Mononuclear cell (primary cell): Measurements from ENCODE around the gene NECTIN2. TPM values are rescaled to one million over a fixed set of nuclear protein-coding genes. Genes with fewer than 3 reads are reported as not detected.
"Not testable (repeated sequence)": the region's sequence is repeated elsewhere in the genome, so short reads cannot be mapped to it uniquely, and the experiment has no call there.

Experiments
- H3K27me3 ChIP-seq: 2 replicates; pipeline ENCODE4 v1.6.0; 2011; ENCODE audit warnings: low read length, control low read depth; ENCODE audit not compliant: insufficient read depth
- H3K4me1 ChIP-seq: 2 replicates; pipeline ENCODE4 v1.5.1; 2011; ENCODE audit warnings: mild to moderate bottlenecking, low read length, control low read depth; ENCODE audit not compliant: insufficient read depth
- H3K4me3 ChIP-seq: 2 replicates; pipeline ENCODE4 v1.5.1; 2011; ENCODE audit warnings: mild to moderate bottlenecking, low read length, moderate library complexity
- H3K9me3 ChIP-seq: 2 replicates; pipeline ENCODE4 v1.5.1; 2011; ENCODE audit warnings: low read depth, mild to moderate bottlenecking, control low read depth, low read length
- total RNA-seq: library from RNA; depleted of rRNA; stranded (reverse); fragments of >200 nt; gene quantifications from one replicate; pipeline ENCODE4 v1.2.3, GENCODE V29; 2012

NECTIN2 gene
- total RNA-seq, 1 donor: 22.1 TPM

DNA sequence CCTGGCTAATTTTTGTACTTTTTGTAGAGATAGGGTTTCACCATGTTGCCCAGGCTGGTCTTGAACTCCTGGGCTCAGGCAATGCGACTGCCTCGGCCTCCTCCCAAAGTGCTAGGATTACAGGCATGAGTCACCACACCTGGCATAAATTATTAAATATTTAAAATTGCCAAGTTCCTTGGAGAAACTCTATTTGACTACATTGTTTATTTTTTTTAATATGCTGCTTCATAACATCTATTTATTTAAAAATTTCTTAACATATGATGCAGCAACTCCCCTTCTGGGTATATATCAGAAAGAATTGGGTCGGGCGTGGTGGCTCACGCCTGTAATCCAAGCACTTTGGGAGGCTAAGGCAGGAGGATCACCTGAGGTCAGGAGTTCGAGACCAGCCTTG lies 13.2 kb upstream of the NECTIN2 start:
- H3K27me3 ChIP-seq, H3K4me3 ChIP-seq, H3K9me3 ChIP-seq, H3K4me1 ChIP-seq: not testable (repeated sequence)

DNA sequence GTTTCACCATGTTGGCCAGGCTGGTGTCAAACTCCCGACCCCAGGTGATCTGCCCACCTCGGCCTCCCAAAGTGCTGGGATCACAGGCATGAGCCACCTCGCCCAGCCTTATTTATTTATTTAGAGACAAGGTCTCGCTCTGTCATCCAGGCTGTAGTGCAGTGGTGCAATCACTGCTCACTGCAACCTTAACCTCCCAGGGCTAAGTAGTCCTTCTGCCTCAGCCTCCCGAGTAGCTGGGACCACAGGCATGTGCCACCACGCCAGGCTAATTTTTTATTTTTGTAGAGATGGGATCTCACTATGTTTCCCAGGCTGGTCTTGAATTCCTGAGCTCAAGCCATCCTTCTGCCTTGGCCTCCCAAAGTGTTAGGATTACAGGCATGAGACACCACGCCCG lies 11.7 kb upstream of the NECTIN2 start:
- not testable (repeated sequence) for H3K27me3 ChIP-seq, H3K9me3 ChIP-seq, H3K4me1 ChIP-seq, H3K4me3 ChIP-seq

DNA sequence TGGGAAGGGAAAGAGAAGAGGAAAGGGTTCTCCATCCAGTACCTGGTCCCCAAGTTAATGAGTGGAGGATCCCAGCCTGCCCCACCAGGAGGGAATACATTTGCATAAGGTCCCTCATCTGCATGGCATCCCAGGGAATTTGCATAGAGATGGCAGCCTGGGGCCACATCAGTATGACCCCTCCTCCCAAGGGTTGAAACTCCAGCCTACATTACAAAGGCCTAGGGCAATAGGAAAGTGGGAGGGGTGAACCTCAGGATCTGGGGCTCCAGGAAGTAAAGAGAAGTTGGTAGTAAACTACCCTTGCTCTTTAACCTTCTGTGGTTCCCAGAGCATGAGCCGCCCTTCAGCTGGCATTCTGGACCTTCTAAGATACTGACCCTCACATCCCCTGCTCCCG lies 6.8 kb upstream of the NECTIN2 start:
- Histone ChIP-seq H3K4me1 (peaks cover under 1% of the 10 kb centered on the region), H3K27me3 (no peaks in the 10 kb centered on the region), H3K9me3 (no peaks in the 10 kb centered on the region), H3K4me3 (no peak overlapping the region)

DNA sequence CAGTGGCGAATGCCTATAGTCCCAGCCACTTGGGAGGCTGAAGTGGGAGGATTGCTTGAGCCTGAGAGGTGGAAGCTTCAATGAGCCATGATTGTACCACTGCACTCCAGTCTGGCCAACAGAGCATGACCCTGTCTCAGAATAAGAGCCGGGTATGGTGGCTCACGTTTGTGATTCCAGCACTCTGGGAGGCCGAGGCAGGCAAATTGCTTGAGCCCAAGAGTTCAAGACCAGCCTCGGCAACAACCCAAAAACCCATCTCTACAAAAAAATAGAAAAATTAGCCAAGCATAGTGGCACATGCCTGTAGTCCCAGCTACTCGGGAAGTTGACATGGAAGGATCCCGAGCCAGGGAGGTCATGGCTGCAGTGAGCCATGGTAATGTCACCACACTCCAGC lies 5.3 kb upstream of the NECTIN2 start:
- Histone ChIP-seq H3K9me3 (no peaks in the 10 kb centered on the region), H3K4me1 (peaks cover 15% of the 10 kb centered on the region), H3K27me3 (no peaks in the 10 kb centered on the region), H3K4me3 (no peak overlapping the region)

DNA sequence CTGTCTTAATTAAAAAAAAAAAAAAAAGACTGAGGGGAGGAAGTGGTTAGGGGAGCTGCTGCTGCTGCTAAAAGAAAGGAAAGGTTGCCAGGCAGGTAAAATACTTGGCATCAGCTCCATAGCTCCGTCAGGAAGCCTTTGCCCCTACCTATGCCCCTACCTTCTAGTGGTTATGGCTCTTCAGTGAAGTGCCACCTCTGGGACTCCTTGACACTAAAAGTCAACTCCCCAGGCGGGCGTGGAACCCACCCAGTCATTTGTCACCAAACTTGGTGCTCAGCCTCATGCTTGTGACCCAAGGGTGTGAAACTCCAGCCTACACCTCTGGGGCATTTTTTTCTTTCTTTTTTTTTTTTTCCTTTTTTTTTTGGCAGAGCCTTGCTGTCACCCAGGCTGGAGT lies 4.9 kb upstream of the NECTIN2 start:
- Histone ChIP-seq H3K4me3 (no peak overlapping the region), H3K4me1 (peaks cover 17% of the 10 kb centered on the region), H3K9me3 (no peaks in the 10 kb centered on the region), H3K27me3 (no peaks in the 10 kb centered on the region)

DNA sequence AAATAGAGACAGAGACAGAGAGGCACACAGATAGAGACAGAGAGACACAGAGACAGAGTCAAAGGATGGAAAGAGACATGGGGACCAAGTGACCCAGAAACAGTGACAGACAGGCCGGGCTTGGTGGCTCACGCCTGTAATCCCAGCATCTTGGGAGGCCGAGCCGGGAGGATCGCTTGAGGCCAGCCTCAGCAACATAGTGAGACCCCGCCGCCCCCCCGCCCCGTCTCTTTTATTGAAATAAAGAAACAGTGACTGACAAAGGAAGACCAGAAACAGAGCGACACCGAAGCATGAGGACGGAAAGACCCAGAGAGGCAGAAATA lies 848 bp upstream of the NECTIN2 start:
- peaks cover 3% of the 10 kb centered on the region for H3K27me3 ChIP-seq
- no peaks in the 10 kb centered on the region for H3K9me3 ChIP-seq
- peaks cover 46% of the 10 kb centered on the region for H3K4me1 ChIP-seq
- H3K4me3 ChIP-seq: no peak overlapping the region

DNA sequence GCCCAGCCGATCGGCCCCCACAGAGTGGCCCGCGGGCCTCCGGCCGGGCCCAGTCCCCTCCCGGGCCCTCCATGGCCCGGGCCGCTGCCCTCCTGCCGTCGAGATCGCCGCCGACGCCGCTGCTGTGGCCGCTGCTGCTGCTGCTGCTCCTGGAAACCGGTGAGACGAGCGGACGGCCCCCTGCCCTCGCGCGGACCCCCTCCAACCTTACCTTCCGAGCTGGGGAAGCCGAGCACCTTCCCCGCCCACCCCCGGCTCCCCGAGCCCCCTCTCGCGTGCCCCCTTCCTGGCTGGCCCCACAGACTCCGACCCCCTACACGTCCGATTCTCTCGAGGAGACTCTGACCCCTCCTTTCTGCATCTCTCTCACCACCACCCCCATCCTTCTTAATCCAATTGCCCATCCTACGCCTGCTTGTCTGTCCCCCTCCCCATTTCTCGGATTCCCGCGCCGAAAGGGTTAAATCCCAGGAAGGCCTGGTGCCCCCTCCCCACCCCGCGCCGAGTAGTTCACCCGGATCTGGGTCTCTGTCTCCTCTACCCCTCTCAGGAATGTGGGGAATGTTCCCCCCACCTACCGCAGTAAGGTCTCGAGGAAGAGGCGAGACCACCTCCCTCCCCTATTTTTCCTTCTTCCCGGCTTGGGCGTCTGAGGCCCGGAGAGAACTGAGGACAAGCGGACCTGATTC lies 502 bp downstream of the NECTIN2 start:
- Histone ChIP-seq H3K27me3 (peaks cover 3% of the 10 kb centered on the region), H3K4me3 (peak overlapping the region; percentile 47), H3K9me3 (no peaks in the 10 kb centered on the region), H3K4me1 (peaks cover 46% of the 10 kb centered on the region)

DNA sequence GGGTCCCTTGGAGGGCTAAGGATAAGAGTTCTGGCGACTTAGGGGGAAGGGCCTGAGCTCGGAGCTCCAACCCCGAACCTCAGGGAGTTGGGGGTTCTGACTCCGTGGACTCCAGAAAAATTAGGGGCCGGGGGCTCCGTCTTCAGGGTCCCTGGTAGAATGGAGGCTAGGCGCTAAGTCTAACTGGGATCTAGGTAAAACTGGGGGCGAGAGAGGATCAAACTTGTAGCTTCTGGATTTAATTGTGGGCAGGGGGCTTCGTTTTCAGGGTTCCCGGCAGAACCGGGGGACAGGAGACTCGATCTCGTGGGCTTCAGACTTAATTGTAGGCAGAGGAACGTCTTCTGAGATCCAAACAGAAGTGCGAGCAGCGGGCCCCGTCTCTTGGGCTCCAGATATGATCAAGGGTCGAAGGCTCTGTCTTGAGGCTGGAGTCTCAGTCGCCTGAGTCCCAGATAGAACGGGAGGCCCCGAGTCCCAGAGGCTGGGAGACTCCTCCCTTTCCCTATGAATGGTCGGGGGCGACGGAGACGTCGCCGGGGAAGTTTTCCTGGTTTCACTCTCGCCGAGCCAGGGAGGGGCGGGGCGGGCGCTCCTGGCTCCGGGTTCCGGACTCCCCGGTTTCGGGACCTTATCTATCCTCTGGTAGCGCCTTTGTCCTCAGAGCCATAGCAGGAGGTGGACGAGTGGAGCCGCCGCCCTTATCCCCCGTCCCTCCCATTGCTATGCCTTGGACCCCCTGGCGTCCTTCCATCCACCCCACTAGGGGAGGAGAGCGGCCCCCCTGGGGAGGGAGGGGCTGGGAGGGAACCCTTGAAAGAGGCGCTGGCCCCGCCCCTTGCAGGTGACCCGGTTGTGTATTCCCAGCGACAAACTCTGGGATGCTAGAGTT lies 1.3 kb downstream of the NECTIN2 start:
- H3K4me3 ChIP-seq: peak overlapping the region; percentile 34
- peaks cover 3% of the 10 kb centered on the region for H3K27me3 ChIP-seq
- H3K4me1 ChIP-seq: peaks cover 46% of the 10 kb centered on the region
- H3K9me3 ChIP-seq: no peaks in the 10 kb centered on the region

DNA sequence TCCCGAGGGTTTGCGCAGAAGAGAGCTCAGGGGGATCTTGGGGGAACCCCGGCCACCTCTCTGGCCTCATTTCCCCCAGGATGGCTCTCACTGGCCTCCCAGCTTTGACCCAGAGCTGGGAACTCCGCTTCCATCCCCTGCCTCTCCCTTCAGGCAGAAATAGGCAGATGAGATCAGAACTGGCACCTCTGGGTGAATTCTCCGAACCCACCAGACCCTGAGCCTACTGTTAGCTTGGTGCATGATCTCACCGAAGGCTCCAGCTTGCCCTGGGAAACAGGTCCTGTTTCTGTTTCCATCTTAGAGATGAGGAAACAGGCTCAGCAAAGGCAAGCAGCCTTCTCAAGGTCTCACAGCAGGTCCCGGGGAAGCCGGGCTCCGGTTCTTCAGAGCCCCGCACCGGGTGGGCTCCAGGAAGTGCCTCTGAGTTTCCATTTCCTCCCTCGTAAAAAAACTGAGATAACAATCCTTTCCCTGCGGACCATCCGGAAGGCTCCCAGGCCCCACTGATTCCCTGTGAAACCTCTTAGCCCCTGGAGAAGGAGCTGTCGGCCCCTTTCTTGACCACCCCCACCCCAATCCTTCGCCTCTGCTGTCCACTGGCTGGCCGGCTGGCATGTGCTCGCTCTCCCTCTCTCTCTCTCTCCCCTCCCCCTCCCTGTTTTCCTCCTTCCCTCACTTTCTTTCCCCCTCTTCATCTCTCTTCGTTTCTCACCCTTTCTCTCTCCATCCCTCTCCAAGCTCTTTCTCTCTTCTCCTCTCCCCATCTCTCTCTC lies 2.1 kb downstream of the NECTIN2 start:
- peaks cover 46% of the 10 kb centered on the region for H3K4me1 ChIP-seq
- no peaks in the 10 kb centered on the region for H3K9me3 ChIP-seq
- H3K27me3 ChIP-seq: peaks cover 3% of the 10 kb centered on the region
- no peak overlapping the region for H3K4me3 ChIP-seq

DNA sequence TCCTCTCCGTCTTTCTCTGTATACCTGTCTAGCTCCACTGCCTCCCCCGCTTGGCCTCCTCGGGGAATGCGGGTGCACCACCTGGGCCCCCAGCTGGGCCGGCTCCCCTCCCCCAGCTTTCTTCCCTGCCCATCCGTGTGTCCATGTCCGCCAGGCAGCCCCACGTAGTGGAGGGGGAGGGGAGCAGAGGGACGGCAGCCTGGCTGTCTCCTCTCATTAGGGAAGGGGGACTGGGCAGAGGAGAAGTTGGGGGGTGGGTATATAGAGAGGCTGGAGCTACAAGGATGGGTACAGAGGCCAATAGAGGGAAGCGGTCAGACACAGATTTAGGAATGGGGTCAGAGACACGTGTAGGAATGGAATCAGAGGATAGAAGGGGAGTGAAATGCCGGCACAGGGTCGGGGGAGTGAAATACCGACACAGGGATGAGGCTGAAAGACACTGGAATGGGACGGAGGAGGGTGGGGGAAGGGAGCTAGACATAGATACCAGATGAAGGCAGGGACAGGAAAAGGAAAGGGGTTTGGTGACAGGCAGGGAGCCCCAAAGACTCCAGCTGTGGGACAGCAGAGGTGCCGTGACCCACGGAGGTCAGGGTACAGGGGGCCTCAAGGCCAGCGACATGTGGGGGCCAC lies 2.8 kb downstream of the NECTIN2 start:
- no peak overlapping the region for H3K4me3 ChIP-seq
- H3K27me3 ChIP-seq: peaks cover 3% of the 10 kb centered on the region
- H3K4me1 ChIP-seq: peaks cover 46% of the 10 kb centered on the region
- H3K9me3 ChIP-seq: no peaks in the 10 kb centered on the region

DNA sequence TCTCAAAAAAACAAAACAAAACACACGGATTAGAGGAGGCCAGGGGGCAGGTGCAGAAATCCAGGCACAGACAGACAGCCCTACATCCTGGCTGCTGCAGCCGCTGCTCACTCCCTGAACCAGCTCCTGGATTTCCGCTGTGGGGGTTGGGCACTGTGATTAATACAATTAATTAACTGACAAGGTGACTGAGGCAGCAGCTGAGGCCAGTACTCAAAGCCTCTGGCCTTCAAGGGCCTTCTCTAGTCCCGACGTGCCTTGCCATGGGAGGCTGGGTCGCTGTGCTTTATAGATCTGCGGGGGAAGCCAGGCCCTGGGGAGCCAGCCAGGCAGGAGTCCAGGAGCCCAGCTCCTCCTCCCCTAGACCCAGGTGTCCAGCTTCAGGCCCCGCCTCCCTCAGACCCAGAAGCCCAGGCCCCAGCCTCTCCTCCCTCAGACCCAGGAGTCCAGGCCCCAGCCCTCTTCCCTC lies 4.6 kb downstream of the NECTIN2 start:
- H3K27me3 ChIP-seq: peaks cover 3% of the 10 kb centered on the region
- H3K4me1 ChIP-seq: peaks cover 33% of the 10 kb centered on the region
- H3K4me3 ChIP-seq: no peak overlapping the region
- no peaks in the 10 kb centered on the region for H3K9me3 ChIP-seq

DNA sequence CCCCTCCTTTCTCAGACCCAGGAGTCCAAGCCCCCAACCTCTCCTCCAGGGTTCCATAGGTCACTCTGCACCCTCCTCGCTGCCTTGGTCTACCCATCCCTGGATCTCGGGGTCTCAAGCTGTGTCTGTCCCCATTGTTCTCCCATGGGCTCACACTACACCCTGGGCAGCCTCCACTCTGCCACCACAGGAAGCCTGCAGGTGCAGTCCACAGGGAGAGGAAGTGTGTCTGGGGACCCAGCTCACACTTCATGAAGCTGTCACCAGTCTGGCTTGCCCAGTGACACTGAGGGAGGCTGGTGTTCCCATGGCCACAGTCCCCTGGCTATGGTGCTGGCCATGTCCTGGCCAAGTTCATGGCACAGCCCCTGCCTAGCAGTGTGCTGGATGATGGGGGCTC lies 5.3 kb downstream of the NECTIN2 start:
- H3K27me3 ChIP-seq: peaks cover 3% of the 10 kb centered on the region
- no peaks in the 10 kb centered on the region for H3K9me3 ChIP-seq
- peaks cover 36% of the 10 kb centered on the region for H3K4me1 ChIP-seq
- no peak overlapping the region for H3K4me3 ChIP-seq

DNA sequence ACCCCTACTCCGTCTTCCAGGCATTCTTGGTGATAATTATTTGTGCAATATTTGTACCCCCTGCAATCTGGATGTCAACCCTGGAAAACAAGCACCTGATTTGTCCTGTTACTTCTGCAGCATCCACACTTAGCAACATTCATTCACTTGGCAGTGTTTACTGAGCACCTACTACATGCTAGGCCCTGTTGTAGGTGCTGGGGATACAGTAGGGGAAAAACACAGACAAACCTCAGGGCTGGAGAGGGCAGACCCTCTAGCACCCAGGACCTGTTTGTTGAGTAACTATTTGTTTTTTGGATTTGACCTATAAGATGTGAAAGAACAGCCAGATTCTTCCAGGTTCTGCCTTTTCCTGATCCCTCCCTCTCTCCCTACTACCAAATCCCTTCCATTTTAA lies 9.5 kb downstream of the NECTIN2 start:
- no peak overlapping the region for H3K4me3 ChIP-seq
- H3K4me1 ChIP-seq: peaks cover 19% of the 10 kb centered on the region
- H3K9me3 ChIP-seq: no peaks in the 10 kb centered on the region
- H3K27me3 ChIP-seq: no peaks in the 10 kb centered on the region

DNA sequence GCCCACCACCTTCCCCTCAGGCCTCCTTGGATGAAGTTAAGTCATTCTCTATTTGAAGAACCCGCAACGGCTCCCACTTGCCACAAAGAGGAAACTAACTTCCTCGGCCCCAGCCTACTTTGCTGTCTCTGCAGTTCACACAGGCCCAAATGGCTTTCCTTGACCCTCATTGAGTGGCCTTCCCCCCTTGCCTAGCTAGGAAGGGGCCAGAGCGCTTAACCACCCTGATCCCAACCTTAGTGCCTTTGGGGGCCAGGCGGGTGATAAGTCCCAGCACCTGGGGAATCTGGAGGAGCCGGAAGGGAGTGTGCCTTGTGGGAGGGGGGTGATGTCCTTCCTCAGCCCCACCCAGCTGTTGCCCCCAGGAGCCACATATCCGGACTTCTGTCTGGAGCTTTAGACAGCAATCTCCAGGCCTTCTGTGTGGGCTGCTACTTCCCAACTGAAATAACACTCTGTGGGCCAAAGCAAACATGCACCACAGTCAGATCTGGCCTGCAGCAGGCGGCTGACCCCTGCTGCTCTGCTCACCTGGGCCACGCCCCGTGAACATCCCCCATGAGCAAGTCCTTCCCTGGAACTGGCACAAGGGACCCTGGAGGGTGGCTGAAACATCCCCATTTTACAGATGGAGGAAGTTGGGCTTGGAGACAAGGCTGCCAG lies 10.5 kb downstream of the NECTIN2 start:
- peaks cover 19% of the 10 kb centered on the region for H3K4me1 ChIP-seq
- H3K9me3 ChIP-seq: no peaks in the 10 kb centered on the region
- no peaks in the 10 kb centered on the region for H3K27me3 ChIP-seq
- H3K4me3 ChIP-seq: no peak overlapping the region
